Chondrocyte (in vitro differentiated cells): ENCODE data around the gene CEP128. TPM values are rescaled to one million over a fixed set of nuclear protein-coding genes. Genes with fewer than 3 reads are reported as not detected.

Experiments
- DNase-seq: peaks from one replicate; pipeline ENCODE4 v3.0.0; 2021; ENCODE audit warnings: mixed read lengths, low spot score
- H3K27ac Mint-ChIP-seq: one replicate; pipeline ENCODE4 v1.8.0; 2021; ENCODE audit warnings: mild to moderate bottlenecking, moderate library complexity, mixed read lengths; ENCODE audit not compliant: unreplicated experiment
- H3K27me3 Mint-ChIP-seq: 2 replicates; pipeline ENCODE4 v1.8.0; 2021; ENCODE audit warnings: low read depth, mixed read lengths
- H3K36me3 Mint-ChIP-seq: 2 replicates; pipeline ENCODE4 v1.8.0; 2021; ENCODE audit warnings: low read depth, mixed read lengths
- H3K4me1 Mint-ChIP-seq: 2 replicates; pipeline ENCODE4 v1.8.0; 2021; ENCODE audit warnings: low read depth, mild to moderate bottlenecking, mixed read lengths
- H3K4me3 Mint-ChIP-seq: one replicate; pipeline ENCODE4 v1.8.0; 2021; ENCODE audit warnings: mild to moderate bottlenecking, moderate library complexity, mixed read lengths; ENCODE audit not compliant: unreplicated experiment
- H3K9me3 Mint-ChIP-seq: 2 replicates; pipeline ENCODE4 v1.8.0; 2021; ENCODE audit warnings: low read depth, mixed read lengths
- CTCF ChIP-seq: fragments of 200-600 bp; sonication (generic); IDR thresholded peaks from 2 replicates; pipeline ENCODE4 v1.5.0; 2021; ENCODE audit warnings: antibody characterized with exemption, mild to moderate bottlenecking, moderate library complexity
- total RNA-seq: library from RNA; stranded (reverse); gene quantifications from 3 replicates; pipeline ENCODE4 v1.2.1, GENCODE V29; 2021

Gene CEP128
- total RNA-seq, 1 donor from 2014 or later: 3.5 TPM

GRCh38 chr14:80768646-80769045 is 172.9 kb downstream of the CEP128 start:
- Mint-ChIP-seq H3K4me3 (no peak overlapping the region), H3K36me3 (no peaks in the 10 kb centered on the region), H3K9me3 (no peaks in the 10 kb centered on the region), H3K27ac (no peak overlapping the region), H3K27me3 (no peaks in the 10 kb centered on the region), H3K4me1 (peaks cover 13% of the 10 kb centered on the region)
- DNase-seq: no peak
- TF ChIP-seq CTCF: no peak

- DNase-seq: no peak
- H3K9me3 Mint-ChIP-seq: no peaks in the 10 kb centered on the region
- H3K27ac Mint-ChIP-seq: no peak overlapping the region
- no peaks in the 10 kb centered on the region for H3K27me3 Mint-ChIP-seq
- TF ChIP-seq CTCF: no peak
- H3K36me3 Mint-ChIP-seq: no peaks in the 10 kb centered on the region
- no peak overlapping the region for H3K4me3 Mint-ChIP-seq
- H3K4me1 Mint-ChIP-seq: peaks cover 3% of the 10 kb centered on the region
Observed at GRCh38 chr14:80764921-80765507, 176.5 kb downstream of the CEP128 start.

GRCh38 chr14:80764496-80764895 is 177.0 kb downstream of the CEP128 start:
- H3K4me3 Mint-ChIP-seq: no peak overlapping the region
- no peaks in the 10 kb centered on the region for H3K27me3 Mint-ChIP-seq
- no peaks in the 10 kb centered on the region for H3K9me3 Mint-ChIP-seq
- no peak for DNase-seq
- peaks cover 3% of the 10 kb centered on the region for H3K4me1 Mint-ChIP-seq
- no peak for TF ChIP-seq CTCF
- no peak overlapping the region for H3K27ac Mint-ChIP-seq
- H3K36me3 Mint-ChIP-seq: no peaks in the 10 kb centered on the region

- H3K4me3 Mint-ChIP-seq: no peak overlapping the region
Observed at GRCh38 chr14:80762641-80763228, 178.8 kb downstream of the CEP128 start.

GRCh38 chr14:80754696-80755095 is 186.8 kb downstream of the CEP128 start:
- Mint-ChIP-seq H3K36me3 (no peaks in the 10 kb centered on the region), H3K4me3 (no peak overlapping the region)

More at GRCh38 chr14:80762641-80763228, 178.8 kb downstream of the CEP128 start:
- Mint-ChIP-seq H3K27ac (no peak overlapping the region), H3K36me3 (no peaks in the 10 kb centered on the region), H3K9me3 (no peaks in the 10 kb centered on the region), H3K4me1 (peaks cover 11% of the 10 kb centered on the region), H3K27me3 (no peaks in the 10 kb centered on the region)
- TF ChIP-seq CTCF: no peak
- no peak for DNase-seq

More at GRCh38 chr14:80754696-80755095, 186.8 kb downstream of the CEP128 start:
- Mint-ChIP-seq H3K27me3 (no peaks in the 10 kb centered on the region), H3K9me3 (no peaks in the 10 kb centered on the region), H3K4me1 (peaks cover 8% of the 10 kb centered on the region), H3K27ac (no peak overlapping the region)
- no peak for DNase-seq
- TF ChIP-seq CTCF: no peak
